Type B pancreatic cell (in vitro differentiated cells): ENCODE data around the gene PTPN13. TPM values are rescaled to one million over a fixed set of nuclear protein-coding genes. Genes with fewer than 3 reads are reported as not detected.

ENCODE experiments used
- DNase-seq: peaks from one replicate; pipeline ENCODE4 v3.0.0; 2021; ENCODE audit warnings: mixed read lengths; ENCODE audit not compliant: unreplicated experiment; ENCODE audit errors: extremely low spot score
- H3K27ac Mint-ChIP-seq: 2 replicates; pipeline ENCODE4 v1.8.0; 2021; ENCODE audit warnings: mild to moderate bottlenecking, mixed read lengths
- H3K27me3 Mint-ChIP-seq: 2 replicates; pipeline ENCODE4 v1.8.0; 2021; ENCODE audit warnings: mixed read lengths
- H3K36me3 Mint-ChIP-seq: 2 replicates; pipeline ENCODE4 v1.8.0; 2021; ENCODE audit warnings: mixed read lengths
- H3K4me1 Mint-ChIP-seq: one replicate; pipeline ENCODE4 v1.8.0; 2021; ENCODE audit warnings: mixed read lengths; ENCODE audit not compliant: unreplicated experiment
- H3K4me3 Mint-ChIP-seq: 2 replicates; pipeline ENCODE4 v1.8.0; 2021; ENCODE audit warnings: mild to moderate bottlenecking, mixed read lengths
- H3K9me3 Mint-ChIP-seq: 2 replicates; pipeline ENCODE4 v1.8.0; 2021; ENCODE audit warnings: mixed read lengths
- CTCF ChIP-seq: fragments of 200-600 bp; sonication (generic); conservative IDR thresholded peaks from 2 replicates; pipeline ENCODE4 v1.5.0; 2021; ENCODE audit warnings: antibody characterized with exemption, mild to moderate bottlenecking
- total RNA-seq: library from RNA; stranded (reverse); gene quantifications from 2 replicates; pipeline ENCODE4 v1.2.1, GENCODE V29; 2021; ENCODE audit warnings: low replicate concordance

Gene PTPN13
- total RNA-seq, 1 donor from 2014 or later, result 69.0 TPM

DNA sequence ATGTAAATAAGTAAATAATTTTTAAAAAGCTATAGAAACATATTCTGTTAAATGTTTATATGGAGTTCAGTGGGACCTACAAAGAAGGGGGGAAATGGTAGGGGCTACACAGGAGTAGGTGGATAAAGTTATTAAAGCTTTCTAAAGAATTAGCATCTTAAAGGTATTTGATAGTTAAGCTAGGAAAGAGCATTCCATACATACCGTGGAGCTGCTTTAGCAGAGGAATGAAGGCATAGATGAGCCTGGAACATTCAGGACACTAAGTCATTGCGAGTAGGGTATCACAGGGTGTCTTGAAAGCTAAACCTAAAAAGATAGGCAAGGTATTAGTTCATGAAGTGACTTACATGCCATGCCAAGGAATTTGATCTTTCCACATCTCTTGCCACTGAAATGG, 194.7 kb downstream of the PTPN13 start:
- TF ChIP-seq CTCF, result no peak
- no peak for DNase-seq
- peaks cover 60% of the 10 kb centered on the region for H3K36me3 Mint-ChIP-seq
- H3K27ac Mint-ChIP-seq, result no peak overlapping the region
- no peaks in the 10 kb centered on the region for H3K4me1 Mint-ChIP-seq
- H3K4me3 Mint-ChIP-seq, result no peak overlapping the region
- no peaks in the 10 kb centered on the region for H3K27me3 Mint-ChIP-seq
- H3K9me3 Mint-ChIP-seq, result peaks cover 24% of the 10 kb centered on the region

- Mint-ChIP-seq H3K27me3 (no peaks in the 10 kb centered on the region), H3K9me3 (peaks cover 26% of the 10 kb centered on the region), H3K27ac (no peak overlapping the region), H3K4me3 (no peak overlapping the region), H3K4me1 (no peaks in the 10 kb centered on the region), H3K36me3 (peaks cover 67% of the 10 kb centered on the region)
- DNase-seq, result no peak
- peak; percentile 26 for TF ChIP-seq CTCF
Observed at GRCh38 chr4:86791126-86791525, 197.0 kb downstream of the PTPN13 start.

- no peaks in the 10 kb centered on the region for H3K27me3 Mint-ChIP-seq
- H3K36me3 Mint-ChIP-seq, result peaks cover 44% of the 10 kb centered on the region
Observed at GRCh38 chr4:86809809-86810208, 215.7 kb downstream of the PTPN13 start.

GRCh38 chr4:86810847-86811246, 216.7 kb downstream of the PTPN13 start:
- Mint-ChIP-seq H3K36me3 (peaks cover 51% of the 10 kb centered on the region), H3K9me3 (no peaks in the 10 kb centered on the region), H3K4me3 (no peak overlapping the region), H3K27ac (no peak overlapping the region), H3K4me1 (no peaks in the 10 kb centered on the region), H3K27me3 (no peaks in the 10 kb centered on the region)
- no peak for DNase-seq
- no peak for TF ChIP-seq CTCF

More at GRCh38 chr4:86809809-86810208, 215.7 kb downstream of the PTPN13 start:
- DNase-seq, result no peak
- Mint-ChIP-seq H3K9me3 (no peaks in the 10 kb centered on the region), H3K4me3 (no peak overlapping the region), H3K27ac (no peak overlapping the region), H3K4me1 (no peaks in the 10 kb centered on the region)
- TF ChIP-seq CTCF, result no peak

- Mint-ChIP-seq H3K27ac (no peak overlapping the region), H3K4me3 (no peak overlapping the region), H3K27me3 (no peaks in the 10 kb centered on the region), H3K9me3 (no peaks in the 10 kb centered on the region), H3K36me3 (peaks cover 45% of the 10 kb centered on the region), H3K4me1 (peaks cover 14% of the 10 kb centered on the region)
- no peak for DNase-seq
- TF ChIP-seq CTCF, result no peak
Observed at GRCh38 chr4:86815653-86816052, 221.5 kb downstream of the PTPN13 start.
